ENCODE results near the gene SNX10.
A peak's percentile ranks its signal among the peaks of the same experiment; 100 is the strongest.

The SNX10 gene

GRCh38 chr7:26340476-26341018 lies 48.9 kb downstream of the SNX10 start:
- no peak for DNase-seq

DNA sequence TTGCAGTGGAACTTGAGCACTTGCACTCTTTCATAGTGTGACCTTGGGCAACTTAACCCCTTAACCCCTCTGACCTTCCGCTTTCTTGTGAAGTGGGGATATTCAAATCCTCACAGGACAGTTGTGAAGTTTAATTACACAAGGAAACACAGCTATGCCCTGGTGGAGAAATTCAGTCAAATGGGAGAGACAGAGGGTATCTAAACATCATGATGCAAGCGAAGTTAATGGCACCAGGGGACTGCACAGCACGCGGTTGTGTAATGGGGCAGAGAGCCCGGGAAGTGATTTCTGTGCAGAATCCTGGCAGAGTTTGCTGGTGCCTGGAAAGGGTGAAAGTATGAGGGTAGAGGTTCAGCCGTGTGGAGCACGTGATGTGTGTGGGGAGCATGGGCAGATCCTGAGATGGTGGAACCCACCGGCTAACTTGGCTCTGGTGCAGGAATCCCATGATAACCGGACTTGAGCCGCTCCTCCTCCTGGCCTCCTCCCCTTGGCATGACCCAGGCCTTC lies 51.7 kb downstream of the SNX10 start:
- DNase-seq = no peak

DNA sequence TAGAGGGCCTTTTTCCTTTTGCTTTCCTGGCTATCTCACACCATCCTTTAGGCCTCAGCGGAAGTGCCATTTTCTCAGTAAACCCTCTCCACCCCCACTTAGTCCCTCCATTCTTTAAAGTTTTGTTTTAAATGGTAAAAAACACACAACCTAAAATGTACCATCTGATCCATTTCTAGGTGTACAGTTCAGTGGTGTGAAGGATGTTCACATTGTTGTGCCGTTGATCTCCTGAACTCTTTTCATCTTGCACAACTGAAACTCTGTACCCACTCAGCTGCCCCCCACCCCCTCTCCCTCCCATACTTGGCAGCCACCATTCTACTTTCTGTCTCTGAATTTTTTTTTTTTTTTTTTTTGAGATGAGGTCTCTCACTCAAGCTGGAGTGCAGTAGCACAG lies 52.2 kb downstream of the SNX10 start:
- no peak for DNase-seq

- no peak for DNase-seq
These were observed 53.5 kb downstream of the SNX10 start for GRCh38 chr7:26345202-26345601.

GRCh38 chr7:26345837-26346236 lies 54.2 kb downstream of the SNX10 start:
- DNase-seq = no peak

- DNase-seq = no peak
These were observed 55.0 kb downstream of the SNX10 start for GRCh38 chr7:26346611-26347203.

- DNase-seq = no peak
These were observed 56.7 kb downstream of the SNX10 start for GRCh38 chr7:26348234-26348851.

- DNase-seq = no peak
These were observed 57.6 kb downstream of the SNX10 start for GRCh38 chr7:26349005-26349915.

GRCh38 chr7:26351171-26351570 lies 59.5 kb downstream of the SNX10 start:
- DNase-seq = no peak

- no peak for DNase-seq
These were observed 64.6 kb downstream of the SNX10 start for GRCh38 chr7:26356229-26356628.

- DNase-seq = no peak
These were observed 65.5 kb downstream of the SNX10 start for GRCh38 chr7:26356929-26357798.

GRCh38 chr7:26357799-26358151 lies 66.1 kb downstream of the SNX10 start:
- DNase-seq = no peak

GRCh38 chr7:26360650-26361049 lies 69.0 kb downstream of the SNX10 start:
- DNase-seq = no peak

- no peak for DNase-seq
These were observed 70.0 kb downstream of the SNX10 start for GRCh38 chr7:26361637-26362036.

GRCh38 chr7:26363465-26363864 lies 71.8 kb downstream of the SNX10 start:
- DNase-seq = no peak

DNA sequence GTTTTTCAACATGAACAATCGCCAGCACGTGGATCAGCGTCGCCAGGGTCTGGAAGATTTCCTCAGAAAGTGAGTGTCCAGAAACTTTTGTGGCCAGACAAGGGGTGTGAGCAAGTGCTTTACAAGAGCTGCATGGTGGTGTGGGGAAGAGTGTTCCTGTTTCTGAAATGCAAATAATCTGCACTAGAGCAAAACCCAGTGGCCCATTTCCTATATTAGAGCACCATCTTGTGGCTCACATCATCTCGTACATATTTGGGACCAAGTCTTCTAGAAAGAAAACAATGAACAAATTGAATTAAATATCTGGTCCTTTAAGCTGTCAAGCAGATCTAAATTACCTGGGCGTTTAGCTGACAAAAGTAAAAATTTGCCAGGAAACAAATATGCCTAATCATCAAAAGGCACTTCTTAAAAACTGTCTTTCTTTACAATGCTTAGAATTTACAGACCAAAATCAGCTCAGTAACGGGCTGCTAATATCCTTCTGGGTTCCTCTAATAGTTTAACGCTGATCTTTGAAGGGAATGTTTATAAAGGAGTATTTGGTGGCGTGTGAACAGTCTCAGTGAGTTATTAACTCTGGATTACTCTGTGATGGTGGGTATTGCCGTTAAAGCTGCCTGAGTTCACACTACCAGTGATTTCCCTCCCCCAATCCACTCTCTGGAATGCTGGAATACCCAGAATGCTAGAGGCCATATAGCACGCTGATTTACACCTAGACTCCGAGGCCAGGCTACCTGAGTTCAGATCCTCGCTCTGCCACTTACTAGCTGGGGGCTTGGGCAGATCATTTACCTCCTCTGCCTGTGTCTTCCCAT lies 73.6 kb downstream of the SNX10 start:
- peak; percentile 73 to 86 for DNase-seq

DNA sequence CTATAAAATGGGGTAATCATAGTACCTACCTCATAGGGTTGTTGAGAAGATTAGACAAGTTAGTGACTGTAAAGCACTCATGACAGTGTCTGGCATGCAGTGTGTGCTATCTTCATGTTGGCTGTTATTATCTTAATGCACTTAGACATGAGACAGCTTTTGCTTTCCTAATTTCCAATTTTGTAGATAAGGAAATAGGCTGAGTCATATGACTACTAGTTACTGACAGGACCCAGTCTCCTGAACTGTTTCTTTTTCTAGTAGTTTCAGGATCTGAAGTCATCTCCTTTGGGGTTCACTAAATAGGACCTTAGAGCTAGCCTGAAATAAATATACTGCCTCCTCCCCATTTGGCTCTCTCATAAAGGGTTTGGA lies 74.2 kb downstream of the SNX10 start:
- no peak for DNase-seq

DNA sequence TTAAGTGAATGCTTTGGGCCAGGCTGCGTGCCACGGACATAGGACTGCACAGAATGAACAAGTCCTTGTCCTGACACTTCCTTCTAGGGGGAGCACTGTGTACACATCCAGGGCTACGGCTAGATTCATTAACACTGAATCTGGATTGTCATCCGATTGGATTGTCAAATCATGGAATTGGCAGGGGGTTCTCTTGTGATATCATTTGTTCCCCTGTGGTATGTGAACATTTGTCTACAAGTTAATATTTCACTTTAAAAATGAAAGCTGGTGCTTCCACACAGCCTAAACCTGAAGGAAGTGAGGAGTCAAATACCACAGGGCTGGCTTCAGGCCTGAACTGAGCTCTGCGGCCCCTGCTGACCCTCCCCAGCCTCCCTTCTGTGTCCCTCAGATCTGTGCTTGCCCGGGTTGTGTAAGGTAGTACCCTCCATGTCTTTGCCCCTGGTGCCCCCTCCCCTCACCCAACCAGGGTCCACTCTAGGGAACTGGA lies 75.6 kb downstream of the SNX10 start:
- no peak for DNase-seq

- no peak for DNase-seq
These were observed 76.9 kb downstream of the SNX10 start for GRCh38 chr7:26368542-26368941.

DNA sequence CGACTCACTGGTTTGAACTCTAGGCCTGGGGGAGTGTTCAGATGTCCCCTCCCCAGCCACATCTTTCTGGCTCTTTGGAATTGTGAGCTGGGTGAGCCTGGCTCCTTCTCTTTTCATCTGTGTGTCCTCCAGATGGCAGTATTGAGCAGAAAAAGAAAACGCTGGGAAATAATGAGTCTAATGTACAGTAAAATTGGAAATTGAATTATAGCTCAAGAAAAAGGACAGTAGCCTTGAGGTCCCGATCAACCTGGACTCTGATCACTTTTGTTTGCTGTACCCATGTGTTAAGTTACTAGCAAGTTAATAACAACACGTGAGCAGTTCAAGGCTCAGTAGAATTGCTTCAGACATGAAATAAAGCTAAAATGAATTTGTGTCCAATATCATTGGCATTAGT lies 77.9 kb downstream of the SNX10 start:
- peak; percentile 61 to 78 for DNase-seq

GRCh38 chr7:26370011-26370410 lies 78.3 kb downstream of the SNX10 start:
- DNase-seq = peak; percentile 25 to 42

- no peak for DNase-seq
These were observed 80.6 kb downstream of the SNX10 start for GRCh38 chr7:26372249-26372648.

Data from SHP77 (cell line).